H1 (cell line): ENCODE measurements around the gene PITRM1. TPM values are rescaled to one million over a fixed set of nuclear protein-coding genes. Genes with fewer than 3 reads are reported as not detected.

Source experiments
- CTCF ChIA-PET: fragments of 300-600 bp; sonication (Branson Sonifier 250); formaldehyde crosslinking; loops from one replicate; lab custom pipeline; 2021; ENCODE audit not compliant: partially characterized antibody; lab: Charles Lee
- POLR2A ChIA-PET: fragments of 300-600 bp; sonication (Branson Sonifier 250); formaldehyde crosslinking; loops from one replicate; lab custom pipeline; 2021; ENCODE audit warnings: inconsistent platforms; ENCODE audit not compliant: partially characterized antibody; lab: Charles Lee
- DNase-seq, 2 experiments: peaks; one replicate each; pipeline versions ENCODE4 v3.0.0 to v3.0.0-alpha.2; 2010 to 2022; ENCODE audit warnings: low spot score in 2 of 2, low read depth in 1 of 2, mixed read lengths in 1 of 2
- FAIRE-seq: peaks from 2 replicates; lab custom pipeline; 2011; peaks lifted over from hg19 to GRCh38; lab: Jason Lieb, UNC
- H2AFZ ChIP-seq: 2 replicates; pipeline ENCODE4 v1.8.1; 2012; ENCODE audit warnings: low read length, inconsistent platforms
- H2AK5ac ChIP-seq: 2 replicates; pipeline ENCODE4 v1.6.1; 2013; ENCODE audit warnings: low read depth, low read length
- H2BK120ac ChIP-seq: replicated peaks from 2 replicates; pipeline ENCODE3; 2013; ENCODE audit warnings: low read depth, low read length, inconsistent platforms
- H2BK12ac ChIP-seq: 2 replicates; pipeline ENCODE4 v1.6.1; 2013; ENCODE audit warnings: low read depth, low read length
- H2BK15ac ChIP-seq: 2 replicates; pipeline ENCODE4 v1.6.1; 2013; ENCODE audit warnings: low read length
- H2BK20ac ChIP-seq: 2 replicates; pipeline ENCODE4 v1.6.1; 2013; ENCODE audit warnings: low read length
- H2BK5ac ChIP-seq: 2 replicates; pipeline ENCODE4 v1.6.1; 2013; ENCODE audit warnings: low read depth, low read length
- H3K14ac ChIP-seq: 2 replicates; pipeline ENCODE4 v1.6.1; 2013; ENCODE audit warnings: inconsistent platforms; ENCODE audit not compliant: insufficient read length
- H3K18ac ChIP-seq: 2 replicates; pipeline ENCODE4 v1.6.1; 2013; ENCODE audit warnings: low read length; ENCODE audit errors: extremely low read depth
- H3K23ac ChIP-seq: 2 replicates; pipeline ENCODE4 v1.6.1; 2013; ENCODE audit warnings: inconsistent platforms; ENCODE audit not compliant: insufficient read length
- H3K23me2 ChIP-seq: 2 replicates; pipeline ENCODE4 v1.6.1; 2013; ENCODE audit warnings: low read depth, low read length
- H3K27ac ChIP-seq: 2 replicates; pipeline ENCODE4 v1.6.1; 2011; ENCODE audit warnings: low read depth, low read length, inconsistent platforms
- H3K27me3 ChIP-seq, 4 experiments: replicated peaks in 1 of 4; 1 replicate in 1 of 4; 2 replicates in 3 of 4; pipeline versions ENCODE4 v1.6.1 to v1.8.1; 2011 to 2013; ENCODE audit warnings: low read length in 3 of 4, mild to moderate bottlenecking in 3 of 4, inconsistent platforms in 2 of 4, mixed read lengths in 2 of 4, moderate library complexity in 1 of 4; ENCODE audit not compliant: control insufficient read depth in 3 of 4, insufficient read depth in 3 of 4; ENCODE audit errors: extremely low read depth in 1 of 4
- H3K36me3 ChIP-seq, 4 experiments: 2 replicates each; pipeline versions ENCODE4 v1.6.1 to v1.8.1; 2011 to 2013; ENCODE audit warnings: mild to moderate bottlenecking in 4 of 4, low read length in 3 of 4, moderate library complexity in 2 of 4, control low read depth in 1 of 4, inconsistent platforms in 1 of 4; ENCODE audit not compliant: insufficient read depth in 4 of 4, control insufficient read depth in 2 of 4
- H3K4ac ChIP-seq: replicated peaks from 2 replicates; pipeline ENCODE3; 2013; ENCODE audit warnings: low read length, low read depth, mixed read lengths, inconsistent platforms; ENCODE audit not compliant: insufficient read length
- H3K4me1 ChIP-seq, 4 experiments: replicated peaks in 1 of 4; 1 replicate in 1 of 4; 2 replicates in 3 of 4; pipeline versions ENCODE4 v1.6.1 to v1.8.1; 2011 to 2013; ENCODE audit warnings: low read length in 3 of 4, inconsistent platforms in 2 of 4, mixed read lengths in 1 of 4; ENCODE audit not compliant: insufficient read depth in 4 of 4, control insufficient read depth in 3 of 4
- H3K4me2 ChIP-seq, 2 experiments: 2 replicates each; pipeline versions ENCODE4 v1.6.1 to v1.8.1; 2011 to 2013; ENCODE audit warnings: low read depth in 2 of 2, low read length in 2 of 2, control low read depth in 1 of 2, inconsistent platforms in 1 of 2, mild to moderate bottlenecking in 1 of 2; ENCODE audit not compliant: insufficient read depth in 1 of 2
- H3K4me3 ChIP-seq, 4 experiments: fragments of 200-600, 300-600 bp in 1 of 4; sonication (generic), shearing (Covaris generic), sonication (Bioruptor Twin) in 1 of 4; 2 replicates each; pipeline versions ENCODE4 v1.5.1 to v1.8.1; 2011 to 2016; ENCODE audit warnings: low read length in 4 of 4, low read depth in 3 of 4, control low read depth in 2 of 4, inconsistent platforms in 2 of 4, mild to moderate bottlenecking in 2 of 4, mixed read lengths in 1 of 4, moderate library complexity in 1 of 4; ENCODE audit not compliant: insufficient read depth in 2 of 4; ENCODE audit errors: extremely low read depth in 1 of 4
- H3K56ac ChIP-seq: replicated peaks from 2 replicates; pipeline ENCODE3; 2013; ENCODE audit warnings: low read depth, mild to moderate bottlenecking, mixed read lengths, low read length, inconsistent platforms; ENCODE audit not compliant: insufficient read length
- H3K79me1 ChIP-seq: 2 replicates; pipeline ENCODE4 v1.6.1; 2013; ENCODE audit warnings: low read depth, low read length, control low read depth
- H3K79me2 ChIP-seq, 2 experiments: 2 replicates each; pipeline versions ENCODE4 v1.6.1 to v1.8.1; 2012 to 2013; ENCODE audit warnings: low read length in 2 of 2, mild to moderate bottlenecking in 2 of 2, inconsistent platforms in 1 of 2; ENCODE audit not compliant: insufficient read depth in 2 of 2, control insufficient read depth in 1 of 2
- H3K9ac ChIP-seq, 4 experiments: replicated peaks in 1 of 4; 1 replicate in 1 of 4; 2 replicates in 3 of 4; pipeline versions ENCODE4 v1.6.1 to v1.8.1; 2011 to 2013; ENCODE audit warnings: low read depth in 3 of 4, low read length in 3 of 4, control low read depth in 2 of 4, mild to moderate bottlenecking in 2 of 4, moderate library complexity in 2 of 4, inconsistent platforms in 1 of 4; ENCODE audit errors: extremely low read depth in 1 of 4
- H3K9me3 ChIP-seq, 2 experiments: 2 replicates each; pipeline versions ENCODE4 v1.6.1 to v1.8.1; 2012 to 2013; ENCODE audit warnings: mild to moderate bottlenecking in 2 of 2, moderate library complexity in 2 of 2, control low read depth in 1 of 2, inconsistent platforms in 1 of 2, low read depth in 1 of 2, low read length in 1 of 2, mixed read lengths in 1 of 2; ENCODE audit not compliant: insufficient read depth in 2 of 2
- H4K20me1 ChIP-seq, 2 experiments: replicated peaks in 1 of 2; 2 replicates each; pipeline versions ENCODE3 to v1.8.1; 2011 to 2013; ENCODE audit warnings: inconsistent platforms in 2 of 2, low read length in 2 of 2, mild to moderate bottlenecking in 1 of 2; ENCODE audit not compliant: insufficient read depth in 2 of 2, control insufficient read depth in 1 of 2
- H4K5ac ChIP-seq: 2 replicates; pipeline ENCODE4 v1.6.1; 2013; ENCODE audit warnings: low read length, low read depth, mixed read lengths, inconsistent platforms; ENCODE audit not compliant: insufficient read length
- H4K8ac ChIP-seq: 2 replicates; pipeline ENCODE4 v1.8.0; 2013; ENCODE audit warnings: mild to moderate bottlenecking, moderate library complexity, low read length, inconsistent platforms; ENCODE audit not compliant: insufficient read depth; ENCODE audit errors: extremely low read depth
- H4K91ac ChIP-seq: replicated peaks from 2 replicates; pipeline ENCODE3; 2013; ENCODE audit warnings: low read length, mixed read lengths, inconsistent platforms; ENCODE audit not compliant: insufficient read length
- CBX8 ChIP-seq: fragments of 300-800, 300-1000 bp; sonication (generic); IDR thresholded peaks from 2 replicates; pipeline ENCODE4 v1.7.1; 2016; ENCODE audit warnings: low read depth, low read length, borderline replicate concordance
- CHD1 ChIP-seq: IDR thresholded peaks from 2 replicates; pipeline ENCODE4 v1.6.1; 2012; ENCODE audit warnings: low read depth, low read length, improper control_type of control experiment
- FOSL1 ChIP-seq: IDR thresholded peaks from 2 replicates; pipeline ENCODE4 v1.6.1; 2011; ENCODE audit warnings: mild to moderate bottlenecking, low read depth, low read length, moderate library complexity; ENCODE audit not compliant: insufficient read depth
- HDAC6 ChIP-seq: IDR thresholded peaks from one replicate; pipeline ENCODE4 v1.7.1; 2012; ENCODE audit warnings: low read depth, mild to moderate bottlenecking, inconsistent platforms, low read length, moderate library complexity
- POU5F1 ChIP-seq: IDR thresholded peaks from 2 replicates; pipeline ENCODE4 v1.6.1; 2011; ENCODE audit warnings: low read depth, mild to moderate bottlenecking, low read length, moderate library complexity
- RFX5 ChIP-seq: IDR thresholded peaks from 2 replicates; pipeline ENCODE4 v1.6.1; 2011; ENCODE audit warnings: low read depth, low read length, improper control_type of control experiment, borderline replicate concordance
- SIX5 ChIP-seq: IDR thresholded peaks from 2 replicates; pipeline ENCODE4 v1.6.1; 2011; ENCODE audit warnings: mild to moderate bottlenecking, low read depth, low read length
- SRF ChIP-seq: IDR thresholded peaks from 2 replicates; pipeline ENCODE4 v1.6.1; 2011; ENCODE audit warnings: mild to moderate bottlenecking, low read depth, low read length, moderate library complexity
- TAF1 ChIP-seq: IDR thresholded peaks from 2 replicates; pipeline ENCODE4 v1.6.1; 2011; ENCODE audit warnings: mild to moderate bottlenecking, low read depth, low read length
- polyA plus RNA-seq, 7 experiments: library from polyadenylated mRNA; depleted of rRNA in 3 of 7; stranded (reverse) in 5 of 7; unstranded in 2 of 7; fragments of >200 nt in 5 of 7; fragments of 200-250 nt in 2 of 7; gene quantifications; 1 replicate in 5 of 7; 2 replicates in 1 of 7; 4 replicates in 1 of 7; pipeline versions ENCODE4 v1.2.1 to v1.2.3, GENCODE V29; 2011 to 2013; ENCODE audit warnings: missing spikeins in 2 of 7, mixed read lengths in 2 of 7
- total RNA-seq: library from RNA; stranded (reverse); fragmentation: NEBNext Ultra II Directional; extraction: Animal tissue kit (Norgen Biotek cat#: 25700); gene quantifications from 2 replicates; pipeline ENCODE4 v1.2.1, GENCODE V29; 2021

Gene PITRM1
- total and polyA plus RNA-seq, 2 of the 8 experiments (the other 6 are each of a cell fraction or from before 2014, with no cell fraction given): 18.6 to 31.5 TPM

- H3K4ac ChIP-seq: no peak overlapping the region
- H3K36me3 ChIP-seq: no peaks in the 10 kb centered on the region
- no peak overlapping the region for H3K18ac ChIP-seq
- H4K91ac ChIP-seq: no peak overlapping the region
- no peak overlapping the region for H4K5ac ChIP-seq
- no peak overlapping the region for H3K23ac ChIP-seq
- H4K20me1 ChIP-seq: peaks cover 0 to 1% of the 10 kb centered on the region in 2 experiments
- no peaks in the 10 kb centered on the region for H3K79me1 ChIP-seq
- H3K9me3 ChIP-seq: no peaks in the 10 kb centered on the region
- no peak overlapping the region for H2AK5ac ChIP-seq
- no peak overlapping the region for H3K14ac ChIP-seq
- H3K4me2 ChIP-seq: no peak overlapping the region
- H3K79me2 ChIP-seq: no peaks in the 10 kb centered on the region
- ChIA-PET CTCF (interaction anchor here (1.0 to 1.2 kb wide), 2 partner anchors 24 to 27 kb away, joined by 3 read pairs; no protein-coding TSS in a partner anchor), POLR2A (no interaction called here)
- H3K56ac ChIP-seq: no peak overlapping the region
- H2AFZ ChIP-seq: no peak overlapping the region
- no peak overlapping the region for H2BK5ac ChIP-seq
- FAIRE-seq (no peak), DNase-seq (no peak)
- no peak overlapping the region for H3K9ac ChIP-seq
- H3K23me2 ChIP-seq: peaks cover 7% of the 10 kb centered on the region; the same call in 1 of the 2 replicates
- no peak overlapping the region for H2BK12ac ChIP-seq
- H3K4me3 ChIP-seq: no peak overlapping the region
- H2BK20ac ChIP-seq: no peak overlapping the region
- H3K4me1 ChIP-seq: no peaks in the 10 kb centered on the region
- H3K27me3 ChIP-seq: no peaks in the 10 kb centered on the region
- H2BK15ac ChIP-seq: no peak overlapping the region
- no peak overlapping the region for H2BK120ac ChIP-seq
- H4K8ac ChIP-seq: no peak overlapping the region
- no peak overlapping the region for H3K27ac ChIP-seq
- no peak for TF ChIP-seq HDAC6
- TF ChIP-seq TAF1: no peak
- no peak for TF ChIP-seq FOSL1
- TF ChIP-seq RFX5: no peak
- TF ChIP-seq SIX5: no peak
- no peak for TF ChIP-seq CBX8
- TF ChIP-seq CHD1: no peak
- no peak for TF ChIP-seq SRF
- TF ChIP-seq POU5F1: no peak
Measured at GRCh38 chr10:3220853-3221252, 48.3 kb upstream of the PITRM1 start.
